Cardiac fibroblast (primary cell): ENCODE results near the gene RUNDC3A.

Experiments
- DNase-seq, 2 donors: peaks; one replicate each; pipeline versions ENCODE4 v3.0.0 to v3.0.0-alpha.2; 2010; ENCODE audit warnings: low read depth in 2 of 2
- H3K4me3 ChIP-seq, 2 donors: replicated peaks in 1 of 2; 1 replicate in 1 of 2; 2 replicates in 1 of 2; pipeline ENCODE4 v1.5.1; 2011; ENCODE audit warnings: low read depth in 2 of 2, low read length in 2 of 2, mild to moderate bottlenecking in 2 of 2, moderate library complexity in 1 of 2
- CTCF ChIP-seq: IDR thresholded peaks from one replicate; pipeline ENCODE4 v1.5.1; 2011; ENCODE audit warnings: low read depth, mild to moderate bottlenecking, low read length, inconsistent platforms

Gene RUNDC3A

DNA sequence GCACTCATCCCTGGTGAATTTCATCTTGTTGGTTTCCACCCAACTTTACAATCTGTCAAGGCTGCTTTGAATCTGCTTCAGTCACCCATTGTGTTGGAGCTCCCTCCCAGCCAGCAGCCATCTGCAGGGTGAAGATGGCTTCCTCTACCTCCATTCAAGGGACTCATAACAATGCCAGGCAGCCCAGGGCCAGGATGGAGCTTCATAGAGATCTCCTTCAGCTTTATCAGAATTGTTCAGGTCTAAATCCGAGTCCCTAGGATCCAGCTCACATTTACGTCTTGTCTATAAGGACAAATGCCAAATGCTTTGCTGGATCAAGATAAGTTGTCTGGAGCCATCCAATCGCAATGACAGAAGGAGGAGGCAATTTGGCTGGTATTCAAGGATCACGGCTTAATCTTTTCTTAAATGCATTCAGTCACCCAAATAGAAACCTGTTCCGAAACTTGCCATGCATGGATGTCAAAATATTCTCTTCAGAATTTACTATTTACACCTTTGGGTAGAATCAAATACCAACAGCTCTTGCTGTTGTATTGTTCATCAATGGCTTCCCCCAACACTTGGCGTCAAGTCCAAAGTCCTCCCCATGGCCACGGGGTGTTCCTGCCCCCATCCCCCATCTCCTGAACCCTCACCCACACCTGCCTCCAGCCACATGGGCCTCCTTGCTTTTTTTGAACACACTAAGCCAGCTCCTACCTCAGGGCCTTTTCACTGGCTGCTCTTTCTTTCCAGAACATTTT, 59.0 kb downstream of the RUNDC3A start:
- no peak overlapping the region for H3K4me3 ChIP-seq
- no peak for TF ChIP-seq CTCF
- DNase-seq = no peak
